Measurements from ENCODE around the gene PTDSS2. TPM values are rescaled to one million over a fixed set of nuclear protein-coding genes. Genes with fewer than 3 reads are reported as not detected.

Gene PTDSS2
- total and polyA plus RNA-seq, 10 of the 15 experiments (the other 5 are each of a cell fraction or from before 2014, with no cell fraction given), result 0.39 to 21.1 (median 10.8) TPM

- ATAC-seq (no peak), FAIRE-seq (no peak), DNase-seq (ENCODE audit: low read depth, low spot score) (no peak)
- H2AFZ ChIP-seq (ENCODE audit: control insufficient read depth, low read depth, low read length), result no peak overlapping the region
- H3K27me3 ChIP-seq (replicated peaks in 1 of 2; ENCODE audit: control insufficient read depth in 2 of 2, insufficient read depth in 2 of 2, low read length in 1 of 2), result no peaks in the 10 kb centered on the region
- no peak overlapping the region for H3K4me2 ChIP-seq (ENCODE audit: control insufficient read depth, insufficient read depth)
- ChIA-PET CTCF (no interaction called here), SMC1A (ENCODE audit: uncharacterized antibody, unreplicated experiment) (no interaction called here), RAD21 (ENCODE audit: unreplicated experiment) (no interaction called here), POLR2A (no interaction called here)
- H3K36me3 ChIP-seq (ENCODE audit: control insufficient read depth in 2 of 2, insufficient read depth in 2 of 2, low read length in 1 of 2), result peaks cover 0 to 12% of the 10 kb centered on the region in 2 experiments; a peak in 3 of 4 replicates
- BruUV-seq (replicated peaks), result no TSS peak
- no peak for TF ChIP-seq SMAD5 (IDR thresholded peaks at IDR 0.05; ENCODE audit: low read depth)
- no peak for TF ChIP-seq LARP7 (IDR thresholded peaks at IDR 0.05)
- H4K20me1 ChIP-seq (ENCODE audit: control insufficient read depth, insufficient read depth), result no peaks in the 10 kb centered on the region
- no peak overlapping the region for H3K27ac ChIP-seq (ENCODE audit: control insufficient read depth, insufficient read depth)
- 86% methylated on average over 18 of the region's 18 CpGs for WGBS (ENCODE audit: insufficient coverage, insufficient replicate concordance, low lambda C conversion rate, missing lambda C conversion rate)
- H3K4me1 ChIP-seq (ENCODE audit: control insufficient read depth, insufficient read depth, low read length), result peaks cover 8% of the 10 kb centered on the region
- H3K4me3 ChIP-seq, result no peak overlapping the region
- intact Hi-C loops (cut with micrococcal nuclease; ENCODE audit: unreplicated experiment), result no loop called here
- H3K79me2 ChIP-seq (ENCODE audit: control insufficient read depth, insufficient read depth, low read length), result peaks cover 16% of the 10 kb centered on the region
- in situ Hi-C loops (cut with MboI), result no loop called here
- H3K9ac ChIP-seq (ENCODE audit: control insufficient read depth, insufficient read depth, low read length), result no peak overlapping the region
- no peaks in the 10 kb centered on the region for H3K9me3 ChIP-seq (replicated peaks; ENCODE audit: control insufficient read depth, insufficient read depth, low read length)
Measured at GRCh38 chr11:529728-530411, 79.8 kb downstream of the PTDSS2 start.

- intact Hi-C loops (cut with micrococcal nuclease; ENCODE audit: unreplicated experiment), result no loop called here
- peaks cover 0 to 12% of the 10 kb centered on the region in 2 experiments; a peak in 3 of 4 replicates for H3K36me3 ChIP-seq (ENCODE audit: control insufficient read depth in 2 of 2, insufficient read depth in 2 of 2, low read length in 1 of 2)
- SMC1A ChIA-PET (ENCODE audit: uncharacterized antibody, unreplicated experiment), result no interaction called here
- 80% methylated on average over 23 of the region's 28 CpGs for WGBS (ENCODE audit: insufficient coverage, insufficient replicate concordance, low lambda C conversion rate, missing lambda C conversion rate)
- RAD21 ChIA-PET (ENCODE audit: unreplicated experiment), result no interaction called here
- no TSS peak for BruUV-seq (replicated peaks)
- ATAC-seq, result no peak
- POLR2A ChIA-PET, result no interaction called here
- no peaks in the 10 kb centered on the region for H3K27me3 ChIP-seq (replicated peaks in 1 of 2; ENCODE audit: control insufficient read depth in 2 of 2, insufficient read depth in 2 of 2, low read length in 1 of 2)
- peaks cover 8% of the 10 kb centered on the region for H3K4me1 ChIP-seq (ENCODE audit: control insufficient read depth, insufficient read depth, low read length)
- no peaks in the 10 kb centered on the region for H3K9me3 ChIP-seq (replicated peaks; ENCODE audit: control insufficient read depth, insufficient read depth, low read length)
- no peak overlapping the region for H3K4me3 ChIP-seq
- in situ Hi-C loops (cut with MboI), result no loop called here
- H3K27ac ChIP-seq (ENCODE audit: control insufficient read depth, insufficient read depth), result no peak overlapping the region
- TF ChIP-seq ETV6 (conservative IDR thresholded peaks at IDR 0.05 in 1 of 2, IDR thresholded peaks at IDR 0.05 in 1 of 2; ENCODE audit: borderline replicate concordance in 1 of 2, low read depth in 1 of 2), result no peak
- no peak for TF ChIP-seq CBFB (IDR thresholded peaks at IDR 0.05; ENCODE audit: low read depth)
- TF ChIP-seq ZNF217 (IDR thresholded peaks at IDR 0.05), result no peak
- no peak for TF ChIP-seq ASH2L (IDR thresholded peaks at IDR 0.05; ENCODE audit: borderline replicate concordance, low read depth)
- TF ChIP-seq CREB1 (IDR thresholded peaks at IDR 0.05; ENCODE audit: low read depth), result no peak
- TF ChIP-seq NFXL1 (IDR thresholded peaks at IDR 0.05; ENCODE audit: borderline replicate concordance), result no peak
- no peak for TF ChIP-seq STAT3 (IDR thresholded peaks at IDR 0.05; ENCODE audit: low read depth, low read length)
- no peak for FAIRE-seq
- peaks cover 16% of the 10 kb centered on the region for H3K79me2 ChIP-seq (ENCODE audit: control insufficient read depth, insufficient read depth, low read length)
- H2AFZ ChIP-seq (ENCODE audit: control insufficient read depth, low read depth, low read length), result no peak overlapping the region
- H3K4me2 ChIP-seq (ENCODE audit: control insufficient read depth, insufficient read depth), result no peak overlapping the region
- CTCF ChIA-PET, result no interaction called here
- H4K20me1 ChIP-seq (ENCODE audit: control insufficient read depth, insufficient read depth), result no peaks in the 10 kb centered on the region
- no peak for DNase-seq (ENCODE audit: low read depth, low spot score)
- H3K9ac ChIP-seq (ENCODE audit: control insufficient read depth, insufficient read depth, low read length), result no peak overlapping the region
Measured at GRCh38 chr11:530960-531831, 81.1 kb downstream of the PTDSS2 start.

Measured in GM12878 (cell line).